Stimulated activated naive CD4-positive, alpha-beta T cell treated with Interleukin-2 at 50 U/mL for 16 hours (primary cell): ENCODE measurements around the gene MAP3K5.
A peak's percentile ranks its signal among the peaks of the same experiment; 100 is the strongest.

Source experiments
- DNase-seq: peaks from one replicate; lab custom pipeline; 2025; lab: John Stamatoyannopoulos, UW

Gene MAP3K5

GRCh38 chr6:136644597-136644952, 147.7 kb downstream of the MAP3K5 start:
- no peak for DNase-seq

- peak; percentile 76 for DNase-seq
These were observed 148.3 kb downstream of the MAP3K5 start for GRCh38 chr6:136643850-136644596.

- no peak for DNase-seq
These were observed 150.3 kb downstream of the MAP3K5 start for GRCh38 chr6:136641873-136642465.

- no peak for DNase-seq
These were observed 151.1 kb downstream of the MAP3K5 start for GRCh38 chr6:136641166-136641565.

GRCh38 chr6:136640132-136640915, 152.0 kb downstream of the MAP3K5 start:
- DNase-seq, result no peak

- DNase-seq, result no peak
These were observed 152.6 kb downstream of the MAP3K5 start for GRCh38 chr6:136639702-136640101.

GRCh38 chr6:136635615-136636014, 156.7 kb downstream of the MAP3K5 start:
- no peak for DNase-seq

- DNase-seq, result no peak
These were observed 158.9 kb downstream of the MAP3K5 start for GRCh38 chr6:136633355-136633754.

GRCh38 chr6:136628996-136629395, 163.3 kb downstream of the MAP3K5 start:
- DNase-seq, result no peak

- no peak for DNase-seq
These were observed 165.1 kb downstream of the MAP3K5 start for GRCh38 chr6:136627191-136627590.

GRCh38 chr6:136625293-136625692, 167.0 kb downstream of the MAP3K5 start:
- no peak for DNase-seq

- DNase-seq, result no peak
These were observed 167.9 kb downstream of the MAP3K5 start for GRCh38 chr6:136624347-136624746.

- no peak for DNase-seq
These were observed 174.2 kb downstream of the MAP3K5 start for GRCh38 chr6:136618086-136618485.

GRCh38 chr6:136616527-136616926, 175.8 kb downstream of the MAP3K5 start:
- DNase-seq, result no peak

- DNase-seq, result no peak
These were observed 177.3 kb downstream of the MAP3K5 start for GRCh38 chr6:136614994-136615393.

GRCh38 chr6:136614350-136614749, 177.9 kb downstream of the MAP3K5 start:
- no peak for DNase-seq

GRCh38 chr6:136613477-136613876, 178.8 kb downstream of the MAP3K5 start:
- DNase-seq, result no peak

- no peak for DNase-seq
These were observed 179.4 kb downstream of the MAP3K5 start for GRCh38 chr6:136612666-136613389.

GRCh38 chr6:136611746-136612145, 180.5 kb downstream of the MAP3K5 start:
- no peak for DNase-seq

GRCh38 chr6:136611133-136611532, 181.1 kb downstream of the MAP3K5 start:
- no peak for DNase-seq

GRCh38 chr6:136609873-136610706, 182.2 kb downstream of the MAP3K5 start:
- DNase-seq, result no peak
